HepG2 (cell line): Measurements from ENCODE around the gene POLN. TPM values are rescaled to one million over a fixed set of nuclear protein-coding genes. Genes with fewer than 3 reads are reported as not detected.

Experiments
- ATAC-seq: fragments of 200-7000 bp; cut with Tn5 transposase; 3 replicates; pipeline ENCODE4 v1.9.1; 2020; ENCODE audit warnings: mild to moderate bottlenecking, moderate library complexity
- BruUV-seq: library from RNA; stranded (reverse); fragments of 400-500 nt; replicated peaks from 2 replicates; lab custom pipeline; 2021; lab: Mats Ljungman, UMichigan
- CTCF ChIA-PET: fragments of 300-600 bp; formaldehyde crosslinking; extraction: SDS; loops from one replicate; lab custom pipeline; 2021; ENCODE audit warnings: low total read pairs, inconsistent platforms, low intra/inter-chr PET ratio; lab: Yijun Ruan, JAX
- POLR2A ChIA-PET: fragments of 350-600 bp; sonication (Branson Sonifier 250); formaldehyde crosslinking; loops from one replicate; lab custom pipeline; 2020; ENCODE audit warnings: antibody characterized with exemption, inconsistent platforms; lab: Yijun Ruan, JAX
- DNase-seq: peaks from one replicate; pipeline ENCODE4 v3.0.0-alpha.2; 2015; ENCODE audit warnings: low spot score
- FAIRE-seq: peaks from 3 replicates; lab custom pipeline; 2011; peaks lifted over from hg19 to GRCh38; lab: Jason Lieb, UNC
- H2AFZ ChIP-seq: one replicate; pipeline ENCODE4 v1.6.1; 2011; ENCODE audit warnings: low read length, inconsistent platforms
- H3K27ac ChIP-seq: fragments of 300-600 bp; 3 replicates; pipeline ENCODE4 v1.8.0; 2011; ENCODE audit warnings: mixed run types, mild to moderate bottlenecking, mixed read lengths, low read length, inconsistent platforms; ENCODE audit not compliant: insufficient read depth; ENCODE audit errors: extremely low read length
- H3K27me3 ChIP-seq, 2 experiments: fragments of 200-600 bp in 1 of 2; 2 replicates in 1 of 2; 3 replicates in 1 of 2; pipeline versions ENCODE4 v1.6.0 to v1.8.0; 2011; ENCODE audit warnings: low read length in 2 of 2, mild to moderate bottlenecking in 2 of 2, moderate library complexity in 2 of 2, inconsistent platforms in 1 of 2; ENCODE audit not compliant: insufficient read depth in 2 of 2, control insufficient read depth in 1 of 2
- H3K36me3 ChIP-seq, 2 experiments: fragments of 200-600 bp in 1 of 2; replicated peaks in 1 of 2; 2 replicates in 1 of 2; 3 replicates in 1 of 2; pipeline versions ENCODE4 v1.5.1 to v1.8.0; 2011; ENCODE audit warnings: low read length in 2 of 2, inconsistent platforms in 1 of 2; ENCODE audit not compliant: insufficient read depth in 2 of 2, control insufficient read depth in 1 of 2
- H3K4me1 ChIP-seq: 2 replicates; pipeline ENCODE4 v1.5.1; 2012; ENCODE audit warnings: low read length, inconsistent platforms; ENCODE audit not compliant: insufficient read depth
- H3K4me2 ChIP-seq: 2 replicates; pipeline ENCODE4 v1.6.0; 2011; ENCODE audit warnings: low read depth, low read length, inconsistent platforms
- H3K4me3 ChIP-seq, 3 experiments: fragments of 200-600 bp in 1 of 3; sonication (generic), shearing (Covaris generic) in 1 of 3; replicated peaks in 1 of 3; 2 replicates each; pipeline ENCODE4 v1.5.1; 2011 to 2016; ENCODE audit warnings: low read length in 3 of 3, inconsistent platforms in 2 of 3, low read depth in 2 of 3, mild to moderate bottlenecking in 2 of 3, control low read depth in 1 of 3, mixed read lengths in 1 of 3; ENCODE audit not compliant: insufficient read depth in 1 of 3
- H3K79me2 ChIP-seq: one replicate; pipeline ENCODE4 v1.6.1; 2011; ENCODE audit warnings: low read length, inconsistent platforms; ENCODE audit not compliant: insufficient read depth
- H3K9ac ChIP-seq: 2 replicates; pipeline ENCODE4 v1.6.0; 2011; ENCODE audit warnings: mild to moderate bottlenecking, low read depth, low read length, inconsistent platforms; ENCODE audit not compliant: insufficient read depth
- H3K9me3 ChIP-seq: 2 replicates; pipeline ENCODE4 v1.5.1; 2012; ENCODE audit warnings: mild to moderate bottlenecking, low read length
- H4K20me1 ChIP-seq: 2 replicates; pipeline ENCODE4 v1.6.0; 2011; ENCODE audit warnings: inconsistent platforms, mild to moderate bottlenecking, low read length, moderate library complexity; ENCODE audit not compliant: insufficient read depth
- AHR ChIP-seq: IDR thresholded peaks from 2 replicates; pipeline ENCODE4 v1.6.1; 2018; ENCODE audit warnings: missing genetic modification reagents, missing compliant biosample characterization
- ESRRA ChIP-seq: sonication (generic); formaldehyde crosslinking; IDR thresholded peaks from 2 replicates; pipeline ENCODE4 v1.5.1; 2020; ENCODE audit warnings: mild to moderate bottlenecking, low read depth, missing genetic modification reagents
- GFI1 ChIP-seq: sonication (generic); formaldehyde crosslinking; IDR thresholded peaks from 2 replicates; pipeline ENCODE4 v1.5.0; 2020; ENCODE audit warnings: missing genetic modification reagents, mild to moderate bottlenecking, borderline replicate concordance
- MXD4 ChIP-seq: IDR thresholded peaks from 2 replicates; pipeline ENCODE4 v1.6.1; 2016; ENCODE audit warnings: mild to moderate bottlenecking, missing biosample characterization, missing genetic modification reagents
- MYPOP ChIP-seq: sonication (generic); formaldehyde crosslinking; IDR thresholded peaks from 2 replicates; pipeline ENCODE4 v1.8.1; 2023; ENCODE audit warnings: mild to moderate bottlenecking, moderate library complexity, missing genetic modification reagents
- NAIF1 ChIP-seq: sonication (generic); formaldehyde crosslinking; IDR thresholded peaks from 2 replicates; pipeline ENCODE4 v1.5.0; 2020; ENCODE audit warnings: mild to moderate bottlenecking, missing genetic modification reagents, borderline replicate concordance
- NFE2 ChIP-seq: sonication (generic); formaldehyde crosslinking; IDR thresholded peaks from 2 replicates; pipeline ENCODE4 v1.4.0; 2020; ENCODE audit warnings: missing genetic modification reagents
- PAF1 ChIP-seq: IDR thresholded peaks from 2 replicates; pipeline ENCODE4 v1.6.1; 2016; ENCODE audit warnings: missing genetic modification reagents, missing compliant biosample characterization
- PREB ChIP-seq: sonication (generic); formaldehyde crosslinking; IDR thresholded peaks from 2 replicates; pipeline ENCODE4 v1.4.0; 2020; ENCODE audit warnings: missing genetic modification reagents
- TFDP2 ChIP-seq: sonication (generic); formaldehyde crosslinking; IDR thresholded peaks from 2 replicates; pipeline ENCODE4 v1.4.0; 2020; ENCODE audit warnings: missing genetic modification reagents
- U2AF2 ChIP-seq: fragments of 200-400 bp; formaldehyde crosslinking; IDR thresholded peaks from 2 replicates; pipeline ENCODE4 v1.6.1; 2017; ENCODE audit warnings: low read depth, mild to moderate bottlenecking, low read length
- ZNF530 ChIP-seq: sonication (generic); formaldehyde crosslinking; IDR thresholded peaks from 2 replicates; pipeline ENCODE4 v1.5.0; 2020; ENCODE audit warnings: low read depth, mild to moderate bottlenecking, missing genetic modification reagents
- WGBS: methylation state at CpG from one replicate; pipeline ENCODE4 v1.1.6; 2017; ENCODE audit warnings: low lambda C conversion rate; 5-methylcytosine and 5-hydroxymethylcytosine counted together
- in situ Hi-C: cut with HindIII; loops from 2 replicates; pipeline ENCODE4 v1.10.0; 2017; ENCODE audit warnings: low pct_unique_long_range_greater_than_20kb; ENCODE audit not compliant: extremely low pct_ligation_motif_present
- intact Hi-C: fragments of 100-400 bp; cut with micrococcal nuclease; formaldehyde crosslinking; loops from one replicate; pipeline ENCODE4 v1.10.0; 2022; ENCODE audit not compliant: unreplicated experiment
- polyA plus RNA-seq, 8 experiments: library from polyadenylated mRNA; depleted of rRNA in 3 of 8; stranded (reverse) in 7 of 8; unstranded in 1 of 8; fragments of >200 nt; fragmentation: Illumina TruSeq in 4 of 8; extraction: Trizol in 4 of 8; gene quantifications; 2 replicates each; pipeline versions ENCODE4 v1.2.1 to v1.2.3, GENCODE V29; 2011 to 2016; ENCODE audit warnings: low read depth in 4 of 8, missing spikeins in 1 of 8, mixed read lengths in 1 of 8; ENCODE audit not compliant: insufficient read depth in 1 of 8
- total RNA-seq, 5 experiments: library from RNA; depleted of rRNA; stranded (reverse); fragments of >200 nt; fragmentation: Illumina TruSeq; extraction: Trizol; gene quantifications; 2 replicates each; pipeline ENCODE4 v1.2.3, GENCODE V29; 2016; ENCODE audit warnings: low read depth in 1 of 5
- TF ChIP-seq, protein P1 (sequence below): sonication (generic); formaldehyde crosslinking; IDR thresholded peaks from 2 replicates; pipeline ENCODE4 v1.9.0; 2021; ENCODE audit warnings: missing genetic modification reagents, mild to moderate bottlenecking, borderline replicate concordance

POLN gene
- total and polyA plus RNA-seq, 2 of the 13 experiments (the other 11 are each of a cell fraction or from before 2014, with no cell fraction given) = 0.93 to 1.5 TPM

DNA sequence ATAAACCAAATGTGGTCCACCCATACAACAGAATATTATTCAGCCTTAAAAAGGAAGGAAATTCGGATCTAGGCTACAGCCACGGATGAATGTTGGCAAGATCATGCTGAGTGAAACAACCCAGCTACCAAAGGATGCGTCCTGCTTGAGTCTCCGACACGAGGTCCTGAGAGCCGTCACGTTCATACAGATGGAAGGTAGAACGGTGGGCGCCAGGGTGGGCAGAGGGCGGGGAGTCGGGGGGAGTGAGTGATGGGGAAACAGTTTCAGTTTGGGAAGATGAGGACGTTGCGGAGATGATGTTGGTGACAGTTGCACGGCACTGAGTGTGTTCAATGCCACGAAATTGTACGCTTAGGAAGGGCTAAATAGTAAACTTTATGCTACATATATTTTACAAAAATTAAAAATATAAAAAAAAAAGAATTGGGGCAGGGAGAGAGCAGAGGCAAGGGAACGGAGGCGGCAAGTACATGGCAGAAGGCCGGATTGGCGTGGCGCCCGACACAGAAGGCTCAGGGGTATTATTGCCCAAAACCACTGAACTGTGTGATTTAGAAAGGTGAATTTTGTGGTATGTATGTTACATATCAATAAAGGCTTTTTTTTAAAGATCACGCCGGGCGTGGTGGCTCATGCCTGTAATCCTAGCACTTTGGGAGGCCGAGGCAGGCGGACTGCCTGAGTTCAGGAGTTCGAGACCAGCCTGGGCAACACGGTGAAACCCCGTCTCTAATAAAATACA lies 34.8 kb upstream of the POLN start:
- intact Hi-C loops (no loop called here), in situ Hi-C loops (no loop called here)
- ChIA-PET POLR2A (interaction anchor here (1.1 kb wide), 1 partner anchor 15 kb away, joined by 3 read pairs; the partner anchor contains the start of gene MXD4), CTCF (no interaction called here)
- H3K27ac ChIP-seq = no peak overlapping the region
- no peak for DNase-seq
- WGBS = 61% methylated on average over 30 of the region's 30 CpGs
- TF ChIP-seq PAF1 (no peak), TFDP2 (no peak), U2AF2 (no peak), NAIF1 (CRISPR knock-in tag) (no peak), NFE2 (CRISPR knock-in tag) (no peak), MYPOP (CRISPR knock-in tag) (no peak), AHR (CRISPR knock-in tag) (no peak), GFI1 (CRISPR knock-in tag) (no peak), ESRRA (no peak), PREB (CRISPR knock-in tag) (no peak), ZNF530 (CRISPR knock-in tag) (no peak), MXD4 (CRISPR knock-in tag) (no peak)
- TF ChIP-seq, protein P1, sequence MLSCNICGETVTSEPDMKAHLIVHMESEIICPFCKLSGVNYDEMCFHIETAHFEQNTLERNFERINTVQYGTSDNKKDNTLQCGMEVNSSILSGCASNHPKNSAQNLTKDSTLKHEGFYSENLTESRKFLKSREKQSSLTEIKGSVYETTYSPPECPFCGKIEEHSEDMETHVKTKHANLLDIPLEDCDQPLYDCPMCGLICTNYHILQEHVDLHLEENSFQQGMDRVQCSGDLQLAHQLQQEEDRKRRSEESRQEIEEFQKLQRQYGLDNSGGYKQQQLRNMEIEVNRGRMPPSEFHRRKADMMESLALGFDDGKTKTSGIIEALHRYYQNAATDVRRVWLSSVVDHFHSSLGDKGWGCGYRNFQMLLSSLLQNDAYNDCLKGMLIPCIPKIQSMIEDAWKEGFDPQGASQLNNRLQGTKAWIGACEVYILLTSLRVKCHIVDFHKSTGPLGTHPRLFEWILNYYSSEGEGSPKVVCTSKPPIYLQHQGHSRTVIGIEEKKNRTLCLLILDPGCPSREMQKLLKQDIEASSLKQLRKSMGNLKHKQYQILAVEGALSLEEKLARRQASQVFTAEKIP (CRISPR knock-in tag) = no peak
- H2AFZ ChIP-seq = no peak overlapping the region
- H3K79me2 ChIP-seq = no peaks in the 10 kb centered on the region
- H3K36me3 ChIP-seq = no peaks in the 10 kb centered on the region
- H4K20me1 ChIP-seq = no peaks in the 10 kb centered on the region
- H3K9me3 ChIP-seq = no peaks in the 10 kb centered on the region
- H3K4me2 ChIP-seq = no peak overlapping the region
- BruUV-seq = no TSS peak
- ATAC-seq = no peak
- H3K27me3 ChIP-seq = peaks cover 8 to 33% of the 10 kb centered on the region in 2 experiments; a peak in 4 of 5 replicates
- no peaks in the 10 kb centered on the region for H3K4me1 ChIP-seq
- H3K4me3 ChIP-seq = no peak overlapping the region
- no peak for FAIRE-seq
- H3K9ac ChIP-seq = no peak overlapping the region
